Adrenal gland (tissue), 5 donors: ENCODE data around the gene SLC38A11.

Experiments used
- CTCF ChIP-seq, 6 experiments: fragments of 450-650 bp in 4 of 6; fragments of 200-600 bp in 2 of 6; sonication (generic) in 1 of 6; IDR thresholded peaks; 1 replicate in 5 of 6; 2 replicates in 1 of 6; pipeline versions ENCODE4 v1.5.1 to v1.8.0; 2016 to 2021; ENCODE audit warnings: antibody characterized with exemption in 6 of 6, mild to moderate bottlenecking in 2 of 6, moderate library complexity in 1 of 6
- POLR2A ChIP-seq, 2 donors: fragments of 450-650 bp; IDR thresholded peaks; one replicate each; pipeline ENCODE4 v1.6.1; 2017; ENCODE audit warnings: antibody characterized with exemption in 2 of 2, mild to moderate bottlenecking in 2 of 2, moderate library complexity in 1 of 2
- donor health status: DM: no; HTN: no; CAD: no.

- TF ChIP-seq CTCF (IDR thresholded peaks at IDR 0.05) = no peak
- TF ChIP-seq POLR2A (IDR thresholded peaks at IDR 0.05) = no peak
Observed at GRCh38 chr2:164979113-164979512, 23.8 kb upstream of the SLC38A11 start.
